PC-9 (cell line): ENCODE data around the gene LSM14A. TPM values are rescaled to one million over a fixed set of nuclear protein-coding genes. Genes with fewer than 3 reads are reported as not detected.
"Not testable (repeated sequence)": the region's sequence is repeated elsewhere in the genome, so short reads cannot be mapped to it uniquely, and the experiment has no call there.

Experiments used
- BruUV-seq: library from RNA; stranded (reverse); fragments of 400-500 nt; replicated peaks from 2 replicates; lab custom pipeline; 2021; lab: Mats Ljungman, UMichigan
- CTCF ChIA-PET: fragments of 300-600 bp; sonication (Branson Sonifier 250); formaldehyde crosslinking; loops from one replicate; lab custom pipeline; 2022; ENCODE audit warnings: antibody characterized with exemption; lab: Charles Lee
- POLR2A ChIA-PET: fragments of 300-600 bp; sonication (Branson Sonifier 250); formaldehyde crosslinking; loops from one replicate; lab custom pipeline; 2022; ENCODE audit warnings: antibody characterized with exemption; ENCODE audit not compliant: unreplicated experiment; lab: Charles Lee
- DNase-seq, 2 experiments: peaks; one replicate each; pipeline versions ENCODE4 v3.0.0 to v3.0.0-alpha.2; 2015 to 2022; ENCODE audit warnings: mixed read lengths in 1 of 2
- H2AFZ ChIP-seq: fragments of 200-600 bp; sonication (generic); 2 replicates; pipeline ENCODE4 v1.8.1; 2017; ENCODE audit warnings: antibody characterized with exemption
- H3F3A ChIP-seq: fragments of 200-600 bp; sonication (generic); 2 replicates; pipeline ENCODE4 v1.8.1; 2017; ENCODE audit warnings: antibody characterized with exemption, mild to moderate bottlenecking, low read depth; ENCODE audit not compliant: insufficient read depth
- H3K27ac ChIP-seq: fragments of 200-600 bp; sonication (generic); 2 replicates; pipeline ENCODE4 v1.6.1; 2016; ENCODE audit warnings: mixed run types
- H3K27me3 ChIP-seq: fragments of 200-600 bp; sonication (generic); 2 replicates; pipeline ENCODE4 v1.6.1; 2016; ENCODE audit warnings: low read depth, mixed run types; ENCODE audit not compliant: insufficient read depth
- H3K36me3 ChIP-seq: fragments of 200-600 bp; sonication (generic); 2 replicates; pipeline ENCODE4 v1.6.1; 2016; ENCODE audit warnings: low read depth, mixed run types
- H3K4me1 ChIP-seq: fragments of 200-600 bp; sonication (generic); replicated peaks from 2 replicates; pipeline ENCODE4 v1.6.1; 2016; ENCODE audit warnings: mixed run types; ENCODE audit not compliant: insufficient read depth
- H3K4me2 ChIP-seq: fragments of 200-600 bp; sonication (generic); 2 replicates; pipeline ENCODE4 v1.6.1; 2017; ENCODE audit warnings: mixed run types
- H3K4me3 ChIP-seq: fragments of 200-600 bp; sonication (generic); 2 replicates; pipeline ENCODE4 v1.6.1; 2016; ENCODE audit warnings: mixed run types
- H3K79me2 ChIP-seq: fragments of 200-600 bp; sonication (generic); 2 replicates; pipeline ENCODE4 v1.6.1; 2017; ENCODE audit warnings: low read depth, mixed run types
- H3K9me2 ChIP-seq: fragments of 200-600 bp; sonication (generic); 2 replicates; pipeline ENCODE4 v1.8.1; 2017; ENCODE audit warnings: mild to moderate bottlenecking; ENCODE audit not compliant: insufficient read depth
- H3K9me3 ChIP-seq: fragments of 200-600 bp; sonication (generic); 2 replicates; pipeline ENCODE4 v1.8.1; 2016; ENCODE audit warnings: low read depth; ENCODE audit not compliant: insufficient read depth
- H4K20me1 ChIP-seq: fragments of 200-600 bp; sonication (generic); 2 replicates; pipeline ENCODE4 v1.8.1; 2017; ENCODE audit not compliant: insufficient read depth
- CTCF ChIP-seq: fragments of 200-600 bp; sonication (generic); conservative IDR thresholded peaks from 2 replicates; pipeline ENCODE4 v1.6.1; 2017; ENCODE audit warnings: mixed run types, antibody characterized with exemption, mild to moderate bottlenecking, moderate library complexity
- EZH2 ChIP-seq: fragments of 200-600 bp; sonication (generic); IDR thresholded peaks from 2 replicates; pipeline ENCODE4 v1.8.0; 2017; ENCODE audit warnings: antibody characterized with exemption, low read depth
- intact Hi-C: fragments of 100-400 bp; cut with micrococcal nuclease; formaldehyde crosslinking; loops from one replicate; pipeline ENCODE4 v1.10.0; 2022; ENCODE audit not compliant: unreplicated experiment
- total RNA-seq: library from RNA; stranded (reverse); gene quantifications from 2 replicates; pipeline ENCODE4 v1.2.3, GENCODE V29; 2021

The LSM14A gene
- total RNA-seq, 1 experiment from 2014 or later: 169 TPM

- ChIA-PET CTCF (no interaction called here), POLR2A (no interaction called here)
- no peaks in the 10 kb centered on the region for H4K20me1 ChIP-seq
- H3K27me3 ChIP-seq: no peaks in the 10 kb centered on the region
- H3K27ac ChIP-seq: no peak overlapping the region
- TF ChIP-seq EZH2: no peak
- TF ChIP-seq CTCF: no peak
- H3F3A ChIP-seq: no peaks in the 10 kb centered on the region; the same call in 1 of the 2 replicates
- no peaks in the 10 kb centered on the region for H3K36me3 ChIP-seq
- no TSS peak for BruUV-seq
- H3K4me1 ChIP-seq: 0 out of 2 replicates have a peak, but pooled peaks cover 6% of the 10 kb centered on the region
- intact Hi-C loops: no loop called here
- H2AFZ ChIP-seq: no peak overlapping the region
- H3K4me2 ChIP-seq: no peak overlapping the region
- no peaks in the 10 kb centered on the region for H3K9me3 ChIP-seq
- no peak overlapping the region for H3K4me3 ChIP-seq
- DNase-seq: no peak
- H3K79me2 ChIP-seq: no peaks in the 10 kb centered on the region
- no peaks in the 10 kb centered on the region for H3K9me2 ChIP-seq
Measured at GRCh38 chr19:34248941-34249340, 76.6 kb downstream of the LSM14A start.

- H3K4me3 ChIP-seq, H4K20me1 ChIP-seq, H3F3A ChIP-seq, DNase-seq, H3K36me3 ChIP-seq, H3K9me2 ChIP-seq, H3K27me3 ChIP-seq, H3K27ac ChIP-seq, BruUV-seq, H3K9me3 ChIP-seq, H2AFZ ChIP-seq, CTCF ChIA-PET, POLR2A ChIA-PET: not testable (repeated sequence)
- Histone ChIP-seq H3K79me2 (peaks cover 24% of the 10 kb centered on the region; the same call in 1 of the 2 replicates), H3K4me2 (peak overlapping the region; percentile 93), H3K4me1 (0 out of 2 replicates have a peak, but pooled peaks cover 13% of the 10 kb centered on the region)
- intact Hi-C loops: loop anchor here (10.0 kb wide), 1 partner anchor 62 kb away; no protein-coding TSS in a partner anchor
Measured at GRCh38 chr19:34253167-34253566, 80.9 kb downstream of the LSM14A start.

- H3K4me2 ChIP-seq: peak overlapping the region; percentile 93
- 0 out of 2 replicates have a peak, but pooled peaks cover 13% of the 10 kb centered on the region for H3K4me1 ChIP-seq
- TSS peak; percentile 96 for BruUV-seq
- H3F3A ChIP-seq, H4K20me1 ChIP-seq, H3K27me3 ChIP-seq, H3K36me3 ChIP-seq, H3K9me2 ChIP-seq, CTCF ChIA-PET, DNase-seq, POLR2A ChIA-PET, H3K27ac ChIP-seq, H3K9me3 ChIP-seq: not testable (repeated sequence)
- H3K4me3 ChIP-seq: peak overlapping the region; percentile 96
- H3K79me2 ChIP-seq: peaks cover 25% of the 10 kb centered on the region; the same call in 1 of the 2 replicates
- intact Hi-C loops: loop anchor here (10.0 kb wide), 1 partner anchor 61 kb away; no protein-coding TSS in a partner anchor
- peak overlapping the region; percentile 99 for H2AFZ ChIP-seq
Measured at GRCh38 chr19:34253681-34254045, 81.4 kb downstream of the LSM14A start.

- Histone ChIP-seq H3K4me3 (peak within 1 kb of the TSS; percentile 96), H3K4me2 (peak within 1 kb of the TSS; percentile 97), H4K20me1 (peaks cover 10% of the 10 kb centered on the region; the same call in 1 of the 2 replicates), H3K9me2 (no peaks in the 10 kb centered on the region), H3K27ac (no peak within 1 kb of the TSS; the same call in 1 of the 2 replicates), H3K9me3 (no peaks in the 10 kb centered on the region), H3K36me3 (0 out of 2 replicates have a peak, but pooled peaks cover under 1% of the 10 kb centered on the region), H3F3A (no peaks in the 10 kb centered on the region; the same call in 1 of the 2 replicates), H2AFZ (peak within 1 kb of the TSS; percentile 99), H3K27me3 (no peaks in the 10 kb centered on the region), H3K79me2 (peaks cover 25% of the 10 kb centered on the region; the same call in 1 of the 2 replicates), H3K4me1 (0 out of 2 replicates have a peak, but pooled peaks cover 13% of the 10 kb centered on the region)
- no TSS peak for BruUV-seq
- ChIA-PET POLR2A (no interaction called here), CTCF (no interaction called here)
- peak; percentile 56 to 75 for DNase-seq
- intact Hi-C loops: loop anchor here (10.0 kb wide), 1 partner anchor 61 kb away; no protein-coding TSS in a partner anchor
- TF ChIP-seq EZH2 (no peak), CTCF (0 out of 2 replicates have a peak, but pooled peaks have one; percentile 19)
Measured at GRCh38 chr19:34254046-34254697, 81.9 kb downstream of the LSM14A start, which contains the start of gene GARRE1. Gene GARRE1, plus strand, starts transcription at chr19:34254554. Its CDS starts 45,920 bp downstream, at chr19:34300474.
